T-helper 2 cell (primary cell): ENCODE measurements around the gene RUNX3.

Experiments used
- DNase-seq, 5 experiments: peaks; one replicate each; pipeline versions ENCODE4 v3.0.0 to v3.0.0-alpha.2; 2012 to 2022

The RUNX3 gene

GRCh38 chr1:24861821-24862727, 68.0 kb downstream of the RUNX3 start:
- DNase-seq = no peak

GRCh38 chr1:24860841-24861240, 69.2 kb downstream of the RUNX3 start:
- no peak for DNase-seq

GRCh38 chr1:24859063-24860010, 70.7 kb downstream of the RUNX3 start:
- no peak for DNase-seq

GRCh38 chr1:24858277-24858676, 71.8 kb downstream of the RUNX3 start:
- no peak for DNase-seq

GRCh38 chr1:24857507-24858133, 72.5 kb downstream of the RUNX3 start:
- peak in 1 of 5 experiments; percentile 15 for DNase-seq

GRCh38 chr1:24856787-24857506, 73.1 kb downstream of the RUNX3 start:
- peak in 1 of 5 experiments; percentile 65 for DNase-seq

GRCh38 chr1:24855474-24855873, 74.6 kb downstream of the RUNX3 start:
- DNase-seq = no peak

GRCh38 chr1:24853649-24854048, 76.4 kb downstream of the RUNX3 start:
- no peak for DNase-seq

- DNase-seq = no peak
Observed at GRCh38 chr1:24850328-24850920, 79.7 kb downstream of the RUNX3 start.

GRCh38 chr1:24849672-24850295, 80.3 kb downstream of the RUNX3 start:
- DNase-seq = peak in 1 of 5 experiments; percentile 36
